Measurements from ENCODE around the gene CCDC157.

DNA sequence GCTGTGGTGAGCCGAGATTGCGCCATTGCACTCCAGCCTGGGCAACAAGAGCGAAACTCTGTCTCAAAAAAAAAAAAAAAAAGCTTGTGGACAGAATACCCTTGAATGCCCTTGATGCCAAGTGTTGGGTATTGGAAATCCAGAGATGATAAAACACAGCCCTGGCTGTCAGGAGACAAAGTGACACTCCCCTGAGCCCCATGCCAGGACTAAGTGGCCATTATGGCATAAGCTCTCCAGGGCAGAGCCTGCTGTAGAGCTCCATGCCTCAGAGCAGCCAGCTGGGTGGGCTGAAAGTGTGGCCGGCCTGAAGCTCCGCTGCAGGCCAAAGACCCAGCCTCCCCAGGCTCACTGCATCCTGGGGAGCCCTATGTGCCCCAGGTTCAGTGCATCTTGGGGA lies 25.5 kb downstream of the CCDC157 start:
- no peak for TF ChIP-seq TCF12 (IDR thresholded peaks at IDR 0.05; ENCODE audit: low read depth, low read length)
- TF ChIP-seq, protein P1, sequence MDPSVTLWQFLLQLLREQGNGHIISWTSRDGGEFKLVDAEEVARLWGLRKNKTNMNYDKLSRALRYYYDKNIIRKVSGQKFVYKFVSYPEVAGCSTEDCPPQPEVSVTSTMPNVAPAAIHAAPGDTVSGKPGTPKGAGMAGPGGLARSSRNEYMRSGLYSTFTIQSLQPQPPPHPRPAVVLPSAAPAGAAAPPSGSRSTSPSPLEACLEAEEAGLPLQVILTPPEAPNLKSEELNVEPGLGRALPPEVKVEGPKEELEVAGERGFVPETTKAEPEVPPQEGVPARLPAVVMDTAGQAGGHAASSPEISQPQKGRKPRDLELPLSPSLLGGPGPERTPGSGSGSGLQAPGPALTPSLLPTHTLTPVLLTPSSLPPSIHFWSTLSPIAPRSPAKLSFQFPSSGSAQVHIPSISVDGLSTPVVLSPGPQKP (IDR thresholded peaks at IDR 0.05; ENCODE audit: low read depth, low read length) = no peak
- TF ChIP-seq EZH2 (IDR thresholded peaks at IDR 0.05; ENCODE audit: borderline replicate concordance, control insufficient read depth, low read depth, low read length) = no peak
- TF ChIP-seq, protein P2, sequence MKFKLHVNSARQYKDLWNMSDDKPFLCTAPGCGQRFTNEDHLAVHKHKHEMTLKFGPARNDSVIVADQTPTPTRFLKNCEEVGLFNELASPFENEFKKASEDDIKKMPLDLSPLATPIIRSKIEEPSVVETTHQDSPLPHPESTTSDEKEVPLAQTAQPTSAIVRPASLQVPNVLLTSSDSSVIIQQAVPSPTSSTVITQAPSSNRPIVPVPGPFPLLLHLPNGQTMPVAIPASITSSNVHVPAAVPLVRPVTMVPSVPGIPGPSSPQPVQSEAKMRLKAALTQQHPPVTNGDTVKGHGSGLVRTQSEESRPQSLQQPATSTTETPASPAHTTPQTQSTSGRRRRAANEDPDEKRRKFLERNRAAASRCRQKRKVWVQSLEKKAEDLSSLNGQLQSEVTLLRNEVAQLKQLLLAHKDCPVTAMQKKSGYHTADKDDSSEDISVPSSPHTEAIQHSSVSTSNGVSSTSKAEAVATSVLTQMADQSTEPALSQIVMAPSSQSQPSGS (IDR thresholded peaks at IDR 0.05; ENCODE audit: low read length) = no peak
- no peak for TF ChIP-seq SIN3A (IDR thresholded peaks at IDR 0.05; ENCODE audit: low read depth, low read length)
- TF ChIP-seq POU2F2 (IDR thresholded peaks at IDR 0.05; ENCODE audit: borderline replicate concordance, low read depth, low read length) = no peak
- no peak for TF ChIP-seq FOXK2 (IDR thresholded peaks at IDR 0.05)
- no peak for TF ChIP-seq POLR2A (IDR thresholded peaks at IDR 0.05; ENCODE audit: low read depth, low read length)
- no peak for TF ChIP-seq RAD21 (IDR thresholded peaks at IDR 0.05; ENCODE audit: insufficient read depth, low read depth, low read length)
- TF ChIP-seq ZNF274 (IDR thresholded peaks at IDR 0.05; ENCODE audit: insufficient read depth, insufficient read length) = no peak
- TF ChIP-seq, protein P3, sequence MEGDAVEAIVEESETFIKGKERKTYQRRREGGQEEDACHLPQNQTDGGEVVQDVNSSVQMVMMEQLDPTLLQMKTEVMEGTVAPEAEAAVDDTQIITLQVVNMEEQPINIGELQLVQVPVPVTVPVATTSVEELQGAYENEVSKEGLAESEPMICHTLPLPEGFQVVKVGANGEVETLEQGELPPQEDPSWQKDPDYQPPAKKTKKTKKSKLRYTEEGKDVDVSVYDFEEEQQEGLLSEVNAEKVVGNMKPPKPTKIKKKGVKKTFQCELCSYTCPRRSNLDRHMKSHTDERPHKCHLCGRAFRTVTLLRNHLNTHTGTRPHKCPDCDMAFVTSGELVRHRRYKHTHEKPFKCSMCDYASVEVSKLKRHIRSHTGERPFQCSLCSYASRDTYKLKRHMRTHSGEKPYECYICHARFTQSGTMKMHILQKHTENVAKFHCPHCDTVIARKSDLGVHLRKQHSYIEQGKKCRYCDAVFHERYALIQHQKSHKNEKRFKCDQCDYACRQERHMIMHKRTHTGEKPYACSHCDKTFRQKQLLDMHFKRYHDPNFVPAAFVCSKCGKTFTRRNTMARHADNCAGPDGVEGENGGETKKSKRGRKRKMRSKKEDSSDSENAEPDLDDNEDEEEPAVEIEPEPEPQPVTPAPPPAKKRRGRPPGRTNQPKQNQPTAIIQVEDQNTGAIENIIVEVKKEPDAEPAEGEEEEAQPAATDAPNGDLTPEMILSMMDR (IDR thresholded peaks at IDR 0.05 in 2 of 3, conservative IDR thresholded peaks at IDR 0.05 in 1 of 3; ENCODE audit: control insufficient read depth in 2 of 3, extremely low read depth in 1 of 3, insufficient read depth in 1 of 3, low read depth in 3 of 3, low read length in 3 of 3) = no peak
- TF ChIP-seq, protein P4, sequence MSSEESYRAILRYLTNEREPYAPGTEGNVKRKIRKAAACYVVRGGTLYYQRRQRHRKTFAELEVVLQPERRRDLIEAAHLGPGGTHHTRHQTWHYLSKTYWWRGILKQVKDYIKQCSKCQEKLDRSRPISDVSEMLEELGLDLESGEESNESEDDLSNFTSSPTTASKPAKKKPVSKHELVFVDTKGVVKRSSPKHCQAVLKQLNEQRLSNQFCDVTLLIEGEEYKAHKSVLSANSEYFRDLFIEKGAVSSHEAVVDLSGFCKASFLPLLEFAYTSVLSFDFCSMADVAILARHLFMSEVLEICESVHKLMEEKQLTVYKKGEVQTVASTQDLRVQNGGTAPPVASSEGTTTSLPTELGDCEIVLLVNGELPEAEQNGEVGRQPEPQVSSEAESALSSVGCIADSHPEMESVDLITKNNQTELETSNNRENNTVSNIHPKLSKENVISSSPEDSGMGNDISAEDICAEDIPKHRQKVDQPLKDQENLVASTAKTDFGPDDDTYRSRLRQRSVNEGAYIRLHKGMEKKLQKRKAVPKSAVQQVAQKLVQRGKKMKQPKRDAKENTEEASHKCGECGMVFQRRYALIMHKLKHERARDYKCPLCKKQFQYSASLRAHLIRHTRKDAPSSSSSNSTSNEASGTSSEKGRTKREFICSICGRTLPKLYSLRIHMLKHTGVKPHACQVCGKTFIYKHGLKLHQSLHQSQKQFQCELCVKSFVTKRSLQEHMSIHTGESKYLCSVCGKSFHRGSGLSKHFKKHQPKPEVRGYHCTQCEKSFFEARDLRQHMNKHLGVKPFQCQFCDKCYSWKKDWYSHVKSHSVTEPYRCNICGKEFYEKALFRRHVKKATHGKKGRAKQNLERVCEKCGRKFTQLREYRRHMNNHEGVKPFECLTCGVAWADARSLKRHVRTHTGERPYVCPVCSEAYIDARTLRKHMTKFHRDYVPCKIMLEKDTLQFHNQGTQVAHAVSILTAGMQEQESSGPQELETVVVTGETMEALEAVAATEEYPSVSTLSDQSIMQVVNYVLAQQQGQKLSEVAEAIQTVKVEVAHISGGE (CRISPR knock-in tag; IDR thresholded peaks at IDR 0.05) = no peak
- no peak for TF ChIP-seq RAD51 (IDR thresholded peaks at IDR 0.05)
- no peak for TF ChIP-seq NFYA (IDR thresholded peaks at IDR 0.05; ENCODE audit: borderline replicate concordance, low read depth, low read length)
